Activated CD4-positive, alpha-beta T cell treated with anti-CD3 and anti-CD28 coated beads for 24 hours (primary cell): ENCODE results near the gene RPL22L1.
"Not testable (repeated sequence)": the region's sequence is repeated elsewhere in the genome, so short reads cannot be mapped to it uniquely, and the experiment has no call there.

Experiments
- DNase-seq, 2 donors: peaks; one replicate each; pipeline ENCODE4 v3.0.0-alpha.2; 2020; ENCODE audit warnings: low read depth in 2 of 2

The RPL22L1 gene

GRCh38 chr3:170829546-170830272, 40.3 kb downstream of the RPL22L1 start:
- DNase-seq: no peak

- no peak for DNase-seq
Observed at GRCh38 chr3:170826047-170826446, 43.9 kb downstream of the RPL22L1 start.

- not testable (repeated sequence) for DNase-seq
Observed at GRCh38 chr3:170823562-170823961, 46.4 kb downstream of the RPL22L1 start.

GRCh38 chr3:170818325-170818724, 51.7 kb downstream of the RPL22L1 start:
- not testable (repeated sequence) for DNase-seq

- not testable (repeated sequence) for DNase-seq
Observed at GRCh38 chr3:170817471-170817870, 52.5 kb downstream of the RPL22L1 start.

- no peak for DNase-seq
Observed at GRCh38 chr3:170816841-170817240, 53.2 kb downstream of the RPL22L1 start.

GRCh38 chr3:170816341-170816740, 53.7 kb downstream of the RPL22L1 start:
- no peak for DNase-seq

- DNase-seq: no peak
Observed at GRCh38 chr3:170815936-170816335, 54.1 kb downstream of the RPL22L1 start.

- no peak for DNase-seq
Observed at GRCh38 chr3:170815340-170815739, 54.7 kb downstream of the RPL22L1 start.
